SHP77 (cell line): ENCODE data around the gene CASP2.

Source experiments
- DNase-seq, 2 experiments: peaks; one replicate each; lab custom pipeline; 2025; lab: John Stamatoyannopoulos, UW

The CASP2 gene

GRCh38 chr7:143299346-143299745, 11.2 kb downstream of the CASP2 start:
- DNase-seq: no peak

GRCh38 chr7:143299840-143300239, 11.7 kb downstream of the CASP2 start:
- DNase-seq: peak; percentile 34 to 40

- no peak for DNase-seq
Observed at GRCh38 chr7:143300959-143301935, 13.1 kb downstream of the CASP2 start.

GRCh38 chr7:143303733-143304132, 15.6 kb downstream of the CASP2 start:
- DNase-seq: no peak

- no peak for DNase-seq
Observed at GRCh38 chr7:143304938-143305337, 16.8 kb downstream of the CASP2 start.

- peak; percentile 10 to 44 for DNase-seq
Observed at GRCh38 chr7:143305423-143306070, 17.4 kb downstream of the CASP2 start.

GRCh38 chr7:143308632-143309031, 20.5 kb downstream of the CASP2 start:
- no peak for DNase-seq

GRCh38 chr7:143314127-143314526, 26.0 kb downstream of the CASP2 start:
- DNase-seq: no peak

GRCh38 chr7:143315776-143316175, 27.6 kb downstream of the CASP2 start, which contains the start of gene CLCN1:
CLCN1 (plus strand) TSS chr7:143316111; CDS start chr7:143316213, 102 bp downstream.
- DNase-seq: no peak

- DNase-seq: no peak
Observed at GRCh38 chr7:143316492-143316891, 28.3 kb downstream of the CASP2 start.

- DNase-seq: no peak
Observed at GRCh38 chr7:143318661-143319060, 30.5 kb downstream of the CASP2 start.

- no peak for DNase-seq
Observed at GRCh38 chr7:143320620-143321019, 32.5 kb downstream of the CASP2 start.

- DNase-seq: no peak
Observed at GRCh38 chr7:143321242-143321641, 33.1 kb downstream of the CASP2 start.

- DNase-seq: no peak
Observed at GRCh38 chr7:143321734-143322133, 33.6 kb downstream of the CASP2 start.

GRCh38 chr7:143322760-143323633, 34.8 kb downstream of the CASP2 start:
- DNase-seq: no peak

- DNase-seq: no peak
Observed at GRCh38 chr7:143323653-143324052, 35.5 kb downstream of the CASP2 start.

GRCh38 chr7:143325240-143325639, 37.1 kb downstream of the CASP2 start:
- no peak for DNase-seq

GRCh38 chr7:143327903-143328302, 39.8 kb downstream of the CASP2 start:
- no peak for DNase-seq

GRCh38 chr7:143329471-143330170, 41.5 kb downstream of the CASP2 start:
- DNase-seq: peak in 1 of 2 experiments; percentile 12

GRCh38 chr7:143331179-143331801, 43.1 kb downstream of the CASP2 start:
- DNase-seq: no peak

- DNase-seq: no peak
Observed at GRCh38 chr7:143334244-143334643, 46.1 kb downstream of the CASP2 start.
